GM10248 (cell line): ENCODE measurements around the gene SUV39H2.

ENCODE experiments used
- CTCF ChIA-PET: fragments of 300-600 bp; sonication (Branson Sonifier 250); formaldehyde crosslinking; extraction: SDS; loops from one replicate; lab custom pipeline; 2021; ENCODE audit warnings: antibody characterized with exemption; lab: Yijun Ruan, JAX
- POLR2A ChIA-PET: fragments of 350-650 bp; sonication (Branson Sonifier 250); formaldehyde crosslinking; extraction: SDS; loops from one replicate; lab custom pipeline; 2020; ENCODE audit warnings: antibody characterized with exemption; lab: Yijun Ruan, JAX
- DNase-seq: peaks from one replicate; pipeline ENCODE4 v3.0.0; 2012; ENCODE audit errors: extremely low spot score
- TF ChIP-seq, protein P1 (sequence below): IDR thresholded peaks from 2 replicates; pipeline ENCODE4 v1.5.1; 2012; ENCODE audit warnings: mild to moderate bottlenecking, low read depth; ENCODE audit errors: extremely low read depth, missing control alignments, control extremely low read depth

Gene SUV39H2

GRCh38 chr10:14884082-14884481 lies 5.4 kb downstream of the SUV39H2 start:
- CTCF ChIA-PET, result no interaction called here
- POLR2A ChIA-PET, result no interaction called here
- TF ChIP-seq, protein P1, sequence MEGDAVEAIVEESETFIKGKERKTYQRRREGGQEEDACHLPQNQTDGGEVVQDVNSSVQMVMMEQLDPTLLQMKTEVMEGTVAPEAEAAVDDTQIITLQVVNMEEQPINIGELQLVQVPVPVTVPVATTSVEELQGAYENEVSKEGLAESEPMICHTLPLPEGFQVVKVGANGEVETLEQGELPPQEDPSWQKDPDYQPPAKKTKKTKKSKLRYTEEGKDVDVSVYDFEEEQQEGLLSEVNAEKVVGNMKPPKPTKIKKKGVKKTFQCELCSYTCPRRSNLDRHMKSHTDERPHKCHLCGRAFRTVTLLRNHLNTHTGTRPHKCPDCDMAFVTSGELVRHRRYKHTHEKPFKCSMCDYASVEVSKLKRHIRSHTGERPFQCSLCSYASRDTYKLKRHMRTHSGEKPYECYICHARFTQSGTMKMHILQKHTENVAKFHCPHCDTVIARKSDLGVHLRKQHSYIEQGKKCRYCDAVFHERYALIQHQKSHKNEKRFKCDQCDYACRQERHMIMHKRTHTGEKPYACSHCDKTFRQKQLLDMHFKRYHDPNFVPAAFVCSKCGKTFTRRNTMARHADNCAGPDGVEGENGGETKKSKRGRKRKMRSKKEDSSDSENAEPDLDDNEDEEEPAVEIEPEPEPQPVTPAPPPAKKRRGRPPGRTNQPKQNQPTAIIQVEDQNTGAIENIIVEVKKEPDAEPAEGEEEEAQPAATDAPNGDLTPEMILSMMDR, result no peak
- no peak for DNase-seq

DNA sequence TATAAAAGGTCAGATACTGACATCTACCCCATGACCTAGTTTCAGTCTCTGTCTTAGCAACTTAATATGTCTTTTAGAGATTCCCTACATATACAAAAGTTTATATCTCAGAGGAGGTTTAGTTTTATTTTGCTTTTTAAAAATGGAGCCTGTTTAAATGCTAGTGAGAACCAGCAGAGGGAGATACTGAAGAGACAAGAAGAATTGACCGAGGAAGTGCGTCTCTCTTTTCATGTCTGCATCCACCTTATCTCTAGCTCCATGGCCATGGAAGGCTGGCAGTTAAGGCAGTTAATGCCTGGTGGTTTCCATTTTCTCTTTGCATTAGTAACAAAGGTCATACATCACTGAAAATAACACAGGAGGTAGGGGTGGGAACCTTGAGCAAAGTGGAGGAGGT lies 10.7 kb downstream of the SUV39H2 start:
- ChIA-PET POLR2A (no interaction called here), CTCF (interaction anchor here (0.8 to 2.7 kb wide), 9 partner anchors 8 to 352 kb away, joined by 3 to 11 read pairs (median 5); partner anchors contain the start of gene SUV39H2)
- TF ChIP-seq, protein P1, result peak; percentile 3
- DNase-seq, result peak; percentile 22

DNA sequence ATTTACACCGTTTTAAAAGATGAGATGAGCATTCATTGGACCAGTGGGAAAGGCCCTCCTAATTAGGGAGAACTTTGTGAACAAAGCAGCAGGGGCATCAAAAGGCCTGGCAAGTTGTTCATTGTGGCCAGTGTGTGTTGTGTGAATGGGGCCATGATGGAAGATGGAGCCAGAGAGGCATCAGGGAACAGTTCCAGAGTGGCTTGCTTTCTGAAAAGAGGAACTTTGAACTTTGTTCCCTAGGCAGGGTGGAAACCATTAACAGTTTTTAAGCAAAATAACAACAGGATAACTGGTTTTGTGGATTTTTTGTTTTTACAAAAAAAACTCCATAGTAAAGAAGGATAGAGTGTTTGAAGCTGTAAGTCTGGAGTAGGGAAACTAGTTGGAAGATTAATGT lies 12.5 kb downstream of the SUV39H2 start:
- CTCF ChIA-PET, result no interaction called here
- TF ChIP-seq, protein P1, result no peak
- POLR2A ChIA-PET, result no interaction called here
- no peak for DNase-seq

DNA sequence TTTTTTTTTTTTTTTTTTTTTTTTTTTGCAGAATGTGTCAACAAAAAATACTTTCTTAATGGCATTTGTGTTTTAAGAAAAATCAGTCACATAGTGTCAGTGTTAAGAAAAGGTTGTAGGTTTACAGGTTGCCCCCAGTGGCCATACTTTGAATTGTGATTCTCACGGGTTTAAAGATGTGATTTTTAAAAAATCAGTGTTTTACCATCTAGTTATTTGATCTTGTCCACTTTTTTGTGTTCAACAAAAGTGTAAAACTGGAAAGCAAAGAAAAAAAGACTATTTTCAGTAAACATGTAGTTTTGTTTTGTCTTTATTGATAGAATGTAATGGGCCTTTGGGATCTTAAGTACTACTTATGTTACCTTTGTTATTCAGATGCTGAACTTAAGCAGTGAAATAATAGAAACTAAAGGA lies 25.7 kb downstream of the SUV39H2 start:
- POLR2A ChIA-PET, result no interaction called here
- CTCF ChIA-PET, result interaction anchor here (1.2 to 2.5 kb wide), 7 partner anchors 13 to 43 kb away, joined by 3 to 10 read pairs (median 4); no protein-coding TSS in a partner anchor
- DNase-seq, result peak; percentile 33
- TF ChIP-seq, protein P1, result peak; percentile 36

DNA sequence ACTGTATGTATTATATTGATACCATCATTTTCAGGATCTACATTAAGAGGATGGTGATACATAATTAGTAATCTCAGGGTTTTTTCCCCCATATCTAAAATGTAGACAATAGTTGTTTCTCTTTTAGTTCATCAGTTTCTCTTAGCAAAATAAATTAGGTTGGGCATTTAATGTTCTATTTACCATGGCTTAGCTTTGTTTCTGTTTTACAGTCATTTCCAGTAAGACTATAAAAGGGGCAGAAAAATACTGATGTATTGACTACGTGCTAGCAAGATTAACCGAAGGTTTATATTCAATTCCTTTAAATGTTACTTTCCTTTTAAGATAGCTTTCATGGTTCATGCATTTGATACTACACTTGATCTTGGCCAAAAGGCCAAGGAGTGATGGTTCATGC lies 26.2 kb downstream of the SUV39H2 start:
- no peak for DNase-seq
- TF ChIP-seq, protein P1, result no peak
- POLR2A ChIA-PET, result no interaction called here
- CTCF ChIA-PET, result interaction anchor here (1.2 to 2.5 kb wide), 9 partner anchors 13 to 368 kb away, joined by 3 to 9 read pairs (median 5); no protein-coding TSS in a partner anchor

DNA sequence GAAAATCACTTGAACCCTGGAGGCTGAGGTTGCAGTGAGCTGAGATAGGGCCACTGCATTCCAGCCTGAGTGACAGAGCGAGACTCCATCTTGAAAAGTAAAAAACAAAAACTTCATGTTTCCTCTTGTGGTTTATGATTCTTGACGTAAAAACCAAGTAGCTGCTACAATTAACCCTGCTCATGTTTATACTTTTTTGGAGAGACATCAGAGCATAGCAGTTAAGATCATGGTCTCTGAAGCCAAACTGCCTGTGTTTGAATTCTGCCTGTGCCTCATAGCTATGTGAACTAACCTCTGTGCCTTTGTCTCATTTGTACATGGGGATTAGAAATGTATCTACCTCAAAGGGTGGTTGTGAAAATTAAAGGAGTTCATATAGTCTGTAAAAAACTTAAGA lies 27.2 kb downstream of the SUV39H2 start:
- CTCF ChIA-PET, result interaction anchor here (1.2 to 2.2 kb wide), 7 partner anchors 14 to 369 kb away, joined by 3 to 5 read pairs (median 5); no protein-coding TSS in a partner anchor
- POLR2A ChIA-PET, result no interaction called here
- no peak for DNase-seq
- TF ChIP-seq, protein P1, result no peak
